ENCODE measurements around the gene DUSP22.

DNA sequence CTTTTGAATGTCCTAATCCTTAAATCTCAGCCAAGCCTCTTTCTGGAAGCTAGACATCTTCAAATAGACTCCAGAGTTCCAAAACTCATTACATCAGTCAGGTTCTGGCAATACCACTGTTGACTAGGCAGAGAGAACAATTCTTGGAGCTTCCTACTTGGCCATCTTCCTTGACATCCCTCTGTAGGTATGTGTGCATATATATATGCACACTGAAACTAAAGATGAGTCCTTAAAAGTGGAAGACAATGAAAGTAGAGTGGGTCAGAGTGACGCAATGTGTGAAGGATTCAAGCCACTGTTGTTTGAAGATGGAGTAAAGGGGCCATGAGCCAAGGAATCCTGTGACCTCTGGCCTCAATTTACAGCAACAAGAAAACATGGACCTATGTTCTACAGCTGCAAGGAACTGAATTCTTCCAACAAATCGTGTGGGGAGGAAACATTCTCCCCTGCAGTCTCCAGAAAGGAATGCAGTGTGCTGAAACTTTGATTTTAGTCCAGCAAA, 18.7 kb upstream of the DUSP22 start:
- TF ChIP-seq, protein P1, sequence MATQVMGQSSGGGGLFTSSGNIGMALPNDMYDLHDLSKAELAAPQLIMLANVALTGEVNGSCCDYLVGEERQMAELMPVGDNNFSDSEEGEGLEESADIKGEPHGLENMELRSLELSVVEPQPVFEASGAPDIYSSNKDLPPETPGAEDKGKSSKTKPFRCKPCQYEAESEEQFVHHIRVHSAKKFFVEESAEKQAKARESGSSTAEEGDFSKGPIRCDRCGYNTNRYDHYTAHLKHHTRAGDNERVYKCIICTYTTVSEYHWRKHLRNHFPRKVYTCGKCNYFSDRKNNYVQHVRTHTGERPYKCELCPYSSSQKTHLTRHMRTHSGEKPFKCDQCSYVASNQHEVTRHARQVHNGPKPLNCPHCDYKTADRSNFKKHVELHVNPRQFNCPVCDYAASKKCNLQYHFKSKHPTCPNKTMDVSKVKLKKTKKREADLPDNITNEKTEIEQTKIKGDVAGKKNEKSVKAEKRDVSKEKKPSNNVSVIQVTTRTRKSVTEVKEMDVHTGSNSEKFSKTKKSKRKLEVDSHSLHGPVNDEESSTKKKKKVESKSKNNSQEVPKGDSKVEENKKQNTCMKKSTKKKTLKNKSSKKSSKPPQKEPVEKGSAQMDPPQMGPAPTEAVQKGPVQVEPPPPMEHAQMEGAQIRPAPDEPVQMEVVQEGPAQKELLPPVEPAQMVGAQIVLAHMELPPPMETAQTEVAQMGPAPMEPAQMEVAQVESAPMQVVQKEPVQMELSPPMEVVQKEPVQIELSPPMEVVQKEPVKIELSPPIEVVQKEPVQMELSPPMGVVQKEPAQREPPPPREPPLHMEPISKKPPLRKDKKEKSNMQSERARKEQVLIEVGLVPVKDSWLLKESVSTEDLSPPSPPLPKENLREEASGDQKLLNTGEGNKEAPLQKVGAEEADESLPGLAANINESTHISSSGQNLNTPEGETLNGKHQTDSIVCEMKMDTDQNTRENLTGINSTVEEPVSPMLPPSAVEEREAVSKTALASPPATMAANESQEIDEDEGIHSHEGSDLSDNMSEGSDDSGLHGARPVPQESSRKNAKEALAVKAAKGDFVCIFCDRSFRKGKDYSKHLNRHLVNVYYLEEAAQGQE (IDR thresholded peaks at IDR 0.05; ENCODE audit: unreplicated experiment): no peak
- TF ChIP-seq CTCF (conservative IDR thresholded peaks at IDR 0.05; ENCODE audit: low read depth in 2 of 2) (no peak), ZNF114 (CRISPR knock-in tag; IDR thresholded peaks at IDR 0.05) (no peak), EZH2 (IDR thresholded peaks at IDR 0.05; ENCODE audit: low read depth, unreplicated experiment) (no peak), CREB1 (CRISPR knock-in tag; IDR thresholded peaks at IDR 0.05; ENCODE audit: low read depth) (no peak), JUNB (IDR thresholded peaks at IDR 0.05; ENCODE audit: unreplicated experiment) (no peak), POLR2AphosphoS5 (IDR thresholded peaks at IDR 0.05; ENCODE audit: low read depth) (no peak), STAT1 (IDR thresholded peaks at IDR 0.05; ENCODE audit: unreplicated experiment) (no peak), EZH2phosphoT487 (IDR thresholded peaks at IDR 0.05; ENCODE audit: unreplicated experiment) (no peak)
